ENCODE data around the gene AKAP8L.
"Not testable (repeated sequence)": the region's sequence is repeated elsewhere in the genome, so short reads cannot be mapped to it uniquely, and the experiment has no call there.

AKAP8L gene

GRCh38 chr19:15379083-15379998 lies 39.4 kb downstream of the AKAP8L start, which contains the start of gene AKAP8:
AKAP8 (minus strand) TSS chr19:15379787; CDS start chr19:15379731, 56 bp downstream.
- peak; percentile 99 for DNase-seq

- DNase-seq = peak; percentile 36
Measured at GRCh38 chr19:15378534-15379082, 40.2 kb downstream of the AKAP8L start.

- DNase-seq = no peak
Measured at GRCh38 chr19:15374796-15375440, 43.9 kb downstream of the AKAP8L start.

- DNase-seq = no peak
Measured at GRCh38 chr19:15374105-15374651, 44.6 kb downstream of the AKAP8L start.

GRCh38 chr19:15373644-15374043 lies 45.1 kb downstream of the AKAP8L start:
- no peak for DNase-seq

GRCh38 chr19:15372891-15373301 lies 45.9 kb downstream of the AKAP8L start:
- DNase-seq = no peak

- no peak for DNase-seq
Measured at GRCh38 chr19:15372470-15372869, 46.3 kb downstream of the AKAP8L start.

- no peak for DNase-seq
Measured at GRCh38 chr19:15371786-15372380, 46.9 kb downstream of the AKAP8L start.

- no peak for DNase-seq
Measured at GRCh38 chr19:15371119-15371518, 47.7 kb downstream of the AKAP8L start.

GRCh38 chr19:15369594-15369891 lies 49.2 kb downstream of the AKAP8L start:
- DNase-seq = no peak

GRCh38 chr19:15368798-15369593 lies 49.8 kb downstream of the AKAP8L start:
- DNase-seq = no peak

GRCh38 chr19:15368051-15368632 lies 50.6 kb downstream of the AKAP8L start:
- no peak for DNase-seq

GRCh38 chr19:15367439-15367838 lies 51.3 kb downstream of the AKAP8L start:
- no peak for DNase-seq

GRCh38 chr19:15365264-15365663 lies 53.5 kb downstream of the AKAP8L start:
- DNase-seq = no peak

- not testable (repeated sequence) for DNase-seq
Measured at GRCh38 chr19:15363791-15364190, 55.0 kb downstream of the AKAP8L start.

GRCh38 chr19:15363048-15363447 lies 55.7 kb downstream of the AKAP8L start:
- not testable (repeated sequence) for DNase-seq

- not testable (repeated sequence) for DNase-seq
Measured at GRCh38 chr19:15360015-15360414, 58.8 kb downstream of the AKAP8L start.

- no peak for DNase-seq
Measured at GRCh38 chr19:15358918-15359317, 59.9 kb downstream of the AKAP8L start.

GRCh38 chr19:15357906-15358305 lies 60.9 kb downstream of the AKAP8L start:
- DNase-seq = no peak

- no peak for DNase-seq
Measured at GRCh38 chr19:15354566-15355296, 64.1 kb downstream of the AKAP8L start.

GRCh38 chr19:15353908-15354307 lies 64.9 kb downstream of the AKAP8L start:
- DNase-seq = no peak

Measured in CD4-positive, alpha-beta T cell treated with Interferon gamma for 1 hour (primary cell).